BE2C (cell line): ENCODE measurements around the gene GGA3.
"Not testable (repeated sequence)": the region's sequence is repeated elsewhere in the genome, so short reads cannot be mapped to it uniquely, and the experiment has no call there.

ENCODE experiments used
- DNase-seq: peaks from one replicate; pipeline ENCODE4 v3.0.0-alpha.2; 2020
- H3K27me3 ChIP-seq: fragments of 250-450 bp; sonication (Bioruptor Pico); 2 replicates; pipeline ENCODE4 v1.5.1; 2020; ENCODE audit warnings: mild to moderate bottlenecking
- H3K36me3 ChIP-seq: fragments of 250-450 bp; sonication (Bioruptor Pico); 2 replicates; pipeline ENCODE4 v1.5.1; 2020; ENCODE audit warnings: mild to moderate bottlenecking
- H3K4me1 ChIP-seq: fragments of 250-450 bp; sonication (Bioruptor Pico); 2 replicates; pipeline ENCODE4 v1.5.1; 2020
- H3K4me3 ChIP-seq: 2 replicates; pipeline ENCODE4 v1.5.1; 2011; ENCODE audit warnings: low read depth, low read length
- H3K9me3 ChIP-seq: fragments of 250-450 bp; sonication (Bioruptor Pico); 2 replicates; pipeline ENCODE4 v1.5.1; 2020
- TF ChIP-seq, protein P1 (sequence below): IDR thresholded peaks from 2 replicates; pipeline ENCODE4 v1.5.1; 2012; ENCODE audit warnings: mild to moderate bottlenecking, low read depth, low read length

GGA3 gene

DNA sequence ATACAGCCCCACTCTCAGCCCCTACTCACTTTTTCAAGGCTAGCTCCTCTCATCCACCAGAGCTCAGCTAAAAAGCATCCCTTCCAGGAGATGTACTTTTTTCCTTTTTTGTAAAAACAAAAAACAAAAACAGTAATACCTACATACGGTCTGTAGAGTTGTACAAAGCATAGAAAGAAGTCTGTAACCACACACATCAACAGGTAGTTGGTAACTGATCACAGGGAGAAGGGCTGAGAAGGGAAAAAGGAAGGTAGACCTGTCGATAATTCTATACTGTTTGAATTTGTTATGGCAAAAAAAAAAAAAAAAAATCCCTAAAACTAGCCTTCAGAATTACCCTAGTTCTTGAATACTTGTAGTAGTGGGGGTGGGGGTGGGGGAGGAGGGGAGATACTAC, 27.0 kb upstream of the GGA3 start:
- Histone ChIP-seq H3K4me3 (peak overlapping the region; percentile 93), H3K9me3 (no peaks in the 10 kb centered on the region), H3K27me3 (no peaks in the 10 kb centered on the region), H3K36me3 (peaks cover 15% of the 10 kb centered on the region), H3K4me1 (no peaks in the 10 kb centered on the region)
- TF ChIP-seq, protein P1, sequence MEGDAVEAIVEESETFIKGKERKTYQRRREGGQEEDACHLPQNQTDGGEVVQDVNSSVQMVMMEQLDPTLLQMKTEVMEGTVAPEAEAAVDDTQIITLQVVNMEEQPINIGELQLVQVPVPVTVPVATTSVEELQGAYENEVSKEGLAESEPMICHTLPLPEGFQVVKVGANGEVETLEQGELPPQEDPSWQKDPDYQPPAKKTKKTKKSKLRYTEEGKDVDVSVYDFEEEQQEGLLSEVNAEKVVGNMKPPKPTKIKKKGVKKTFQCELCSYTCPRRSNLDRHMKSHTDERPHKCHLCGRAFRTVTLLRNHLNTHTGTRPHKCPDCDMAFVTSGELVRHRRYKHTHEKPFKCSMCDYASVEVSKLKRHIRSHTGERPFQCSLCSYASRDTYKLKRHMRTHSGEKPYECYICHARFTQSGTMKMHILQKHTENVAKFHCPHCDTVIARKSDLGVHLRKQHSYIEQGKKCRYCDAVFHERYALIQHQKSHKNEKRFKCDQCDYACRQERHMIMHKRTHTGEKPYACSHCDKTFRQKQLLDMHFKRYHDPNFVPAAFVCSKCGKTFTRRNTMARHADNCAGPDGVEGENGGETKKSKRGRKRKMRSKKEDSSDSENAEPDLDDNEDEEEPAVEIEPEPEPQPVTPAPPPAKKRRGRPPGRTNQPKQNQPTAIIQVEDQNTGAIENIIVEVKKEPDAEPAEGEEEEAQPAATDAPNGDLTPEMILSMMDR, result no peak
- DNase-seq, result no peak

DNA sequence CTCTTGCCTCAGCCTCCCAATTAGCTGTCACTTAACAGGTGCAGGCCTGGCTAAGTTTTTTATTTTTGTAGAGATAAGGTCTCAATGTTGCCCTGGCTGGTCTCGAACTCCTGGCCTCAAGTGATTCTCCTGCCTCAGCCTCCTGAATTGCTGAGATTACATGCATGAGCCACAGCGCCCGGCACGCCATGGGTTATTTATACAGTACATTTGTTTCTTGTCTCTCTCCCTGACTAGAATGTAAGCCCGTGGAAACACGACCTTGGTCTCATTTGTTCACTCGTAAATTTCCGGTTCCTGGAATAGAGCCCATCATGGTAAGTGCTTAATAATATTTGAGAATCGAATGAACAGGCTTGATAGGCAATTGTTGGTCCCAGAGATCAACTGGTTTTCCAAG, 25.8 kb upstream of the GGA3 start:
- TF ChIP-seq, protein P1, result no peak
- no peak overlapping the region for H3K4me3 ChIP-seq

DNA sequence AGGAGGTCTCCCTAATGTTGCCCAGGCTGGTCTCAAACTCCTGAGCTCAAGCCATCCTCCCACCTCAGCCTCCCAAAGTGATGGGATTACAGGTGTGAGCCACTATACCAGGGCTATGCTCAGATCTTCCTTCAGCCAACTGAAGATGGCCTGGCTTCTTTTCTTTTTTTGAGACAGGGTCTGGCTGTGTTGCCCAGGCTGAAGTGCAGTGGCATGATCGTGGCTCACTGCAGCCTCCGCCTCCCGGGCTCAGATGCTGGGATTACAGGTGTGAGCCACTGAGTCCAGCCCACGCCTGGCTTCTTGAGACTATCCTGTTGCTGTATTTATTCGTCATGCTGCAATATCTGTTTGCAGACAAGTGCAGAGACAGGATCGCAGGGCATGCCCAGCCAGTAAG, 23.7 kb upstream of the GGA3 start:
- H3K9me3 ChIP-seq, result no peaks in the 10 kb centered on the region
- no peak for DNase-seq
- peaks cover 26% of the 10 kb centered on the region for H3K36me3 ChIP-seq
- H3K4me3 ChIP-seq, result no peak overlapping the region
- no peaks in the 10 kb centered on the region for H3K27me3 ChIP-seq
- TF ChIP-seq, protein P1, result no peak
- H3K4me1 ChIP-seq, result no peaks in the 10 kb centered on the region

More for the DNA sequence above, 25.8 kb upstream of the GGA3 start:
- DNase-seq, result no peak
- Histone ChIP-seq H3K27me3 (no peaks in the 10 kb centered on the region), H3K9me3 (no peaks in the 10 kb centered on the region), H3K4me1 (no peaks in the 10 kb centered on the region), H3K36me3 (peaks cover 22% of the 10 kb centered on the region)

DNA sequence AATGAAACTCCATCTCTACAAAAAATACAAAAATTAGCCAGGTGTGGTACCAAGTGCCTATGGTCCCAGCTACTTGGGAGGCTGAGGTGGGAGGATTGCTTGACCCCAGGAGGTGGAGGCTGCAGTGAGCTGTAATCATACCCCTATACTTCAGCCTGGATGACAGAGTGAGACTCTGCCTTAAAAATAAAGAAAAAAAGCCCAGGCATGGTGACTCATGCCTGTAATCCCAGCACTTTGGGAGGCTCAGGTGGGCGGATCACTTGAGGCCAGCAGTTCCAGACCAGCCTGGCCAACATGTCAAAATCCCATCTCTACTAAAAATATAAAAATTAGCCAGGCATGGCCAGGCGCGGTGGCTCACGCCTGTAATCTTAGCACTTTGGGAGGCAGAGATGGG, 18.8 kb upstream of the GGA3 start:
- peaks cover 16% of the 10 kb centered on the region for H3K36me3 ChIP-seq
- H3K27me3 ChIP-seq, H3K9me3 ChIP-seq, H3K4me3 ChIP-seq, H3K4me1 ChIP-seq, DNase-seq: not testable (repeated sequence)

DNA sequence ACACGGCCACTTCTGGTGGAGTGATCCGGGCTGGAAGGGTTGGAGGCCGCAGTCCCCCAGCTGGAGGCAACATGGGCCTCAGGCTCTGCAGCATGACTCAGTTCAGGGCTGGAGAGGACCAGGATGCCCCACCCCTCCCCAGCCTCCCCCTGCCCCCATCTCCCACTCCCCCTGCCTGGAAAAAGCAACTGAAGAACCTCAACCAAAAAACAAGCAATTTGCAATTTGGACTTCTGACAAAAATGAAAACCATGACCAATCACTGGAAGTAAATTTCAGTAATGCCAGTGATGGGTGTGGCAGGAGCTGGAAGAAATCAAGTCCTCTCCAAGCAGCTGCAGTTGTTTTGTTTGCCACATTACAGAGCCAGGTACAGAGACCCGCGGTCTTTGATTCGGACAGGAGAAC, 16.3 kb upstream of the GGA3 start:
- H3K4me1 ChIP-seq, result peaks cover 14% of the 10 kb centered on the region
- no peaks in the 10 kb centered on the region for H3K27me3 ChIP-seq
- H3K9me3 ChIP-seq, result no peaks in the 10 kb centered on the region
- no peak for DNase-seq
- H3K36me3 ChIP-seq, result peaks cover 23% of the 10 kb centered on the region
- H3K4me3 ChIP-seq, result no peak overlapping the region
- TF ChIP-seq, protein P1, result no peak

DNA sequence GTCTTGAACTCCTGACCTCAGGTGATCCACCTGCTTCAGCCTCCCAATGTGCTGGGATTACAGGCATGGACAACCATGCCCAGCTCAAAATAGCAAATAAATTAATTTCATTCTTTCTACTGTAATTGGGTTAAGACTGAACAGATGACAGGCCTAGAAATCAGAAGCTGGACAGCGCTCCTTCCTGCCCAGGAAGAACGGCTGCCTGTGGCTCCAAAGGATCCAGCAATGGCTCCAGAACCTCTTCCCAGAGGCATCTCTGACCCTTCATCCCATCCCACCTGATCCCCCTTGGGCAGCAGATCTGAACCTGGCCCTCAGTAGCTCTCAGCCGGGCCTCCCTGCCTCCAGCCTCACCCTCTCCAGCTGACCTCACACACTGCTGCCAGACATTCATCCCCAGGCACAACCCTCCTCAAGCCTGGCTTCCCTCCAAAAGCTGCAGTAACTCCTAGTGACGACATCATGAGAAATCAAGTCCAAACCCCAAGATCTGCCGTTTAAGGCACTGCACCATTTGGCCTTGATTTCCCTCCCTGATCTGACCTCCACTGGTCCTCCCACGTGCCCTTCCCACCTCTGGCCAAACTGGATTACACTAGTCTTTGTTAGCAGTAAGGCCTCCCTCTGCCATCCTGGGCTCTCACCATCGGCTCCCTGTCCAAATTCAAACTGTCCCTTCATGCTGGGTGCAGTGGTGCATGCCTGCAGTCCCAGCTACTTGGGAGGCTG, 12.7 kb upstream of the GGA3 start:
- no peaks in the 10 kb centered on the region for H3K27me3 ChIP-seq
- DNase-seq, result peak; percentile 56
- no peak overlapping the region for H3K4me3 ChIP-seq
- TF ChIP-seq, protein P1, result no peak
- peaks cover 19% of the 10 kb centered on the region for H3K36me3 ChIP-seq
- peaks cover 19% of the 10 kb centered on the region for H3K4me1 ChIP-seq
- no peaks in the 10 kb centered on the region for H3K9me3 ChIP-seq

DNA sequence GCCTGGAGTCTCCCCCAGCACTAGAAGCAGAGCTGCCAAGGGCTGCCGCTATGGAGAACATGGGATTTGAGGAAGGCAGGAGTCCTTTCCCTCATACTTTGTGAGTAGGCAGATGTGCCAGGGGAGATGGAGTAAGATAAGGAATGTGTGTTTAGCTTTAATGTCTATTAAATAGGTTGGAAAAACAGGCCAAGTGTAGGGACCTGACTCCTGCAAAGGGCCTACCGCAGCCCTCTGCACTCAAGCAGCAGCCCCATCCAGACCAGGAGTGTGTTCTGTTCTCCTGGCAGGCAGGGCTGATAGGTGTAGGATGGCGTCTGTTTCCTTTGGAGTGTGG, 11.4 kb upstream of the GGA3 start:
- TF ChIP-seq, protein P1, result no peak
- peak overlapping the region; percentile 85 for H3K4me3 ChIP-seq
- H3K4me1 ChIP-seq, result peaks cover 19% of the 10 kb centered on the region
- H3K36me3 ChIP-seq, result peaks cover 20% of the 10 kb centered on the region
- H3K27me3 ChIP-seq, result no peaks in the 10 kb centered on the region
- no peaks in the 10 kb centered on the region for H3K9me3 ChIP-seq
- DNase-seq, result peak; percentile 55
